ENCODE results near the gene MBTPS1.

Gene MBTPS1

DNA sequence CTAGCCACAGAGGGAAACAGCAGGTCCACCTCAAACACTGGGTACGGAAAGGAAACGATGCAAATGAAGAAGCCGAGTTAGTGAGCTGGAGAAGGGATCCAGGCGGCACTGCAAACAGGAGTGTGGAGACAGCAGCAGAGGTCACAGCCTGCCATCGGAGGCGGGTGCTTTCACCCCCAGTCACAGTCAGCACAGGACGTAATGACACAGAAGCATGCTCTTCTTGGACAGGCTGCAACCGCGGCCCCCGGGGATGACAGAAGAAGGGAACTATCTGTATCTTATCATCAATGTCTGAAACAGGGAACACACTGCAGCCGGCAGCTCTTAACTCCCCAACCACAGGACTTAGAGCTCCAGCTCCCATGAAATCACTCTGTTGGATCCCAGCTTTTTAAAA, 58.1 kb downstream of the MBTPS1 start:
- H3K4me3 ChIP-seq (ENCODE audit: low read length): no peak overlapping the region
- no peaks in the 10 kb centered on the region for H3K9me3 ChIP-seq (ENCODE audit: control insufficient read depth, low read length)
- no peaks in the 10 kb centered on the region for H3K27me3 ChIP-seq (replicated peaks; ENCODE audit: control insufficient read depth, insufficient read depth, low read length)
- peaks cover 87% of the 10 kb centered on the region for H3K36me3 ChIP-seq (ENCODE audit: control insufficient read depth, insufficient read depth, low read length, severe bottlenecking)
- H3K4me1 ChIP-seq (ENCODE audit: control insufficient read depth, insufficient read depth, low read length): no peaks in the 10 kb centered on the region
- H3K9ac ChIP-seq (ENCODE audit: low read length): no peak overlapping the region
- no peak for DNase-seq (ENCODE audit: low read depth)

DNA sequence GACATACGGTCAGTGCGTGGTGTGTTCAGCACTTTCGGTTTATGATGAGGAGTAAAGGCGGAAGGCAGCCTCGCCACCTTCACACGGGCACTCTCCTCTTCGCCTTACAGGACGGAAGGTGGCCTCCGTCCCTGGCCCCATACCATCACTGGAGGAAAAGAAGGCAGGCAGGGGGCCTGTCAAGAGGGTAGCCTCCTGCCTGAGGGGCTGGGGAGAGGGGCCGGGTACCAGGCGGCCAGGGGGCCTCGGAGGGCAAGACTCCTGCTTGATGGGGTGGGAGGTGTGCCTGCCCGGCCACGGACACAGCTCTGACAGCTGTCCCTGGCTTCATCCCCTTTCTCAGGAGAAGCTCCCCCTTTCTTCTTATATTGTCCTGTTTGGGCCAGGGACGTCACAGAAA, 58.5 kb downstream of the MBTPS1 start:
- Histone ChIP-seq H3K36me3 (ENCODE audit: control insufficient read depth, insufficient read depth, low read length, severe bottlenecking) (peaks cover 87% of the 10 kb centered on the region), H3K9me3 (ENCODE audit: control insufficient read depth, low read length) (no peaks in the 10 kb centered on the region), H3K9ac (ENCODE audit: low read length) (no peak overlapping the region), H3K27me3 (replicated peaks; ENCODE audit: control insufficient read depth, insufficient read depth, low read length) (no peaks in the 10 kb centered on the region), H3K4me3 (ENCODE audit: low read length) (no peak overlapping the region), H3K4me1 (ENCODE audit: control insufficient read depth, insufficient read depth, low read length) (no peaks in the 10 kb centered on the region)
- no peak for DNase-seq (ENCODE audit: low read depth)

DNA sequence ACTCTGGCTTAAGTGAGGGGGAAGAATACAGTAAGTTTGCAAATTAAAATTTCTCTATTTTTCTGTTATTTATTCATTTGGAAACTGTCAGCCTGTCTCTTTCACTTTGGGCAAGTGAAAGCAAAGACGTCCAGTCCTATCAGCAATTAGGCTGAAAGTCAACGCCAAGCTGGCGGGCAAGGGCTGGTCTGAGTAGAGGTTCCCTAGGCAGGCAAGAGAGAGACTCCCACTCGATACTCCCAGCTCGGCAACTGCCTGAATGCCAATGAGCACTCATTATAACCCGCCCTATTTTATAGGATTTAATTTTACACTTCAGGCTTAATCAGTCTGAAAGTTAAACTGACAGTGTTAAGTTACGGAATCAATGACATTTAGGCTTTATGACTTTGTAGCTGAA, 59.8 kb downstream of the MBTPS1 start:
- peaks cover 90% of the 10 kb centered on the region for H3K36me3 ChIP-seq (ENCODE audit: control insufficient read depth, insufficient read depth, low read length, severe bottlenecking)
- H3K9me3 ChIP-seq (ENCODE audit: control insufficient read depth, low read length): no peaks in the 10 kb centered on the region
- DNase-seq (ENCODE audit: low read depth): no peak

DNA sequence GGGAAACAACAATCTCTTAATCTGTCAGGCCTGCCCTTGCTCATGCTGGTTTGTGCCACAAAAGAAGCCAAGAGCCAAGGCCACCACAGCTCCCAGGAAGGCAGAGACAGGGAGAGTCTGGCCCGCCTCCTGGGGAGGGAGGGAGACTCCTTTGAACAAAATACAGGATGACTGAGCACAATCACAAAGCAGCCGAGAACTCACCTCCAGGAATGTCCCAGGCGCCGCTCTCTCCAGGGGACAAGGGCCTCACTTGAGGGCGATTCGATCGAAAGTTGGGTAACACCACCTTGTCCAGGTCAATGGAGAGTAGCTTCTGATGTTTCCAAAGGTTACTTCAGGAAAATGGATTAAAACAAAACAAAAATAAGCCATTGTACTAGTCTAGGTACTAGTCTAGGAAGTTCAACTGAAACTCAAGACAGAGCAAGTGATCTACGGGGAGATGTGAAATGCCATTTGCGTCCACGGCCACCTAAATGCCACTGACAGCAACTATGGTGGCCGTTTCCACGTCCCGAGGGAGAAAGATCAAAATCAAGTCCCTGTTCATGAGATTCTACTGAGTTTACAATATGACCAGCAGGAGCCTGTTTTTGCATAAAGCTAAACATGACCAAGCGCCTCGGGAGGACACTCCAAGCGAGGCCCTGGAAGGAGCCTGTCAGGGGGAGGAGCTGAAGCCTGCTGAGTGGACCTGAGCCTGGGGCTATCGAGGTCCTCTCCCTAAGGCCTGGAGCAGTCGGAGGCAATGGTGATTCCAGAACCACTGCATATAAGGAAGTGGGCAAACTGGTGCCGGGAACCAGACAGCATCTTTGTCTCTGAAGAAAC, 60.7 kb downstream of the MBTPS1 start:
- DNase-seq (ENCODE audit: low read depth): no peak
- Histone ChIP-seq H3K36me3 (ENCODE audit: control insufficient read depth, insufficient read depth, low read length, severe bottlenecking) (peaks cover 83% of the 10 kb centered on the region), H3K9ac (ENCODE audit: low read length) (no peak overlapping the region)

More for the DNA sequence above, 59.8 kb downstream of the MBTPS1 start:
- Histone ChIP-seq H3K4me3 (ENCODE audit: low read length) (no peak overlapping the region), H3K4me1 (ENCODE audit: control insufficient read depth, insufficient read depth, low read length) (no peaks in the 10 kb centered on the region), H3K27me3 (replicated peaks; ENCODE audit: control insufficient read depth, insufficient read depth, low read length) (no peaks in the 10 kb centered on the region), H3K9ac (ENCODE audit: low read length) (no peak overlapping the region)

DNA sequence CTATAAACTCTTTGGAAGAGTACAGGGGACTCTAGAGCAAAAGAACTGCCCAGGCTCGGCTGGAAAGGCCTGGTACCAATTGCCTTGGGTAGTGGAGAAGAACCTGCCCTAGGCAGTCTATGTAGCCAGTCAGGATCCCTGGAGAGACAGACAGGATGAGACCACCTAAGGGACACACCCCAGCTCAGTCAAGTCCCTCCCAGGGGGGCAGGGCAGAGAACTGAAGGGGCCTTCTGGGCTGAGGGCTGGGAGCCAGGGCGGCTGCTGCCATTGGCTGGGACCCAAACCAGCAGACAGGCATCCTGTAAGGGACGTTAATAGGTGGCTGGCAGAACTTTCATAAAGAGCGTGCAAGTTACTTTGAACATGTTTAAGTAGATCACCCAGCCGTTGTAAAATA, 61.4 kb downstream of the MBTPS1 start:
- H3K36me3 ChIP-seq (ENCODE audit: control insufficient read depth, insufficient read depth, low read length, severe bottlenecking): peaks cover 76% of the 10 kb centered on the region
- H3K4me3 ChIP-seq (ENCODE audit: low read length): no peak overlapping the region
- H3K9me3 ChIP-seq (ENCODE audit: control insufficient read depth, low read length): no peaks in the 10 kb centered on the region
- H3K27me3 ChIP-seq (replicated peaks; ENCODE audit: control insufficient read depth, insufficient read depth, low read length): no peaks in the 10 kb centered on the region
- no peak overlapping the region for H3K9ac ChIP-seq (ENCODE audit: low read length)
- no peaks in the 10 kb centered on the region for H3K4me1 ChIP-seq (ENCODE audit: control insufficient read depth, insufficient read depth, low read length)
- DNase-seq (ENCODE audit: low read depth): no peak

More for the DNA sequence above, 60.7 kb downstream of the MBTPS1 start:
- Histone ChIP-seq H3K9me3 (ENCODE audit: control insufficient read depth, low read length) (no peaks in the 10 kb centered on the region), H3K4me1 (ENCODE audit: control insufficient read depth, insufficient read depth, low read length) (no peaks in the 10 kb centered on the region), H3K4me3 (ENCODE audit: low read length) (no peak overlapping the region), H3K27me3 (replicated peaks; ENCODE audit: control insufficient read depth, insufficient read depth, low read length) (no peaks in the 10 kb centered on the region)

DNA sequence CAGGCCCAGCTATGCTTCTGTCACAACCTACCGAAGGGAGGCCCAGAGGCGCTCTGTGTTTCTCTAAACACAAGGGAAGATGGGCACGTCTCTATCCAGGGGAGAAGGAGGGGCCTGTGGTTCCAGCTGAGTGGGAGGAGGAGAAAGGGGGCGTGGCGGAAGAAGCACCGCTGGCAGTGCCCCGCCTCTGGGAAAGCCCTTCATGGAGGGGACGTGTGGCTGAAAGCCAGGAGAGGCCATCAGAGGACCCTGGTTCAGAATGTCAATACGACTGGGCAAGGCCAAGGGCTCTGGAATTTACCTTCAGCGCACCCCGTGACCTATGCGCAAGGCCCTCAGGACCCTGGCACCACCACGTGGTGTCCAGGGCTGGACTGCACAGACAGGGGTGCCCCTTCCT, 61.8 kb downstream of the MBTPS1 start:
- H3K9ac ChIP-seq (ENCODE audit: low read length): no peak overlapping the region
- no peak overlapping the region for H3K4me3 ChIP-seq (ENCODE audit: low read length)
- no peaks in the 10 kb centered on the region for H3K4me1 ChIP-seq (ENCODE audit: control insufficient read depth, insufficient read depth, low read length)
- no peaks in the 10 kb centered on the region for H3K27me3 ChIP-seq (replicated peaks; ENCODE audit: control insufficient read depth, insufficient read depth, low read length)
- DNase-seq (ENCODE audit: low read depth): no peak
- peaks cover 75% of the 10 kb centered on the region for H3K36me3 ChIP-seq (ENCODE audit: control insufficient read depth, insufficient read depth, low read length, severe bottlenecking)
- no peaks in the 10 kb centered on the region for H3K9me3 ChIP-seq (ENCODE audit: control insufficient read depth, low read length)

DNA sequence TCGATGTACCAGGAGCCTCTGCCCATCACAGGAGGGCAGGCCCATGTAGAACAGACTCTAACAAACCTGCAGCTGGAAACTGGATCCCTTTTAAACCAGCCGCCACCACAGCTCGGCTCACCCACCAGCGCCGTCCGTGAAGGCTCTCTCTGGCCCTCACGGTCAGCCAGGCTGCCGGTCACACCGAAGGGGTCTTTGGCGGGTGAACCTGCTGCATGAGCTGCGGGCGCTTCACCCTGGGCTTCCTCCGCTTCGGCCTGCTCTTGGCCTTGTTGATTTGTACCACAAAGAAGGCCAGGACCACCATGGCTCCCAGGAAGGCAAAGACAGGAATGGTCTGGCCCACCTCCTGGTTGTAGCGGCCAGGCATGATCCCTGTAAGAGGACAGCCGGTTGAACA, 62.5 kb downstream of the MBTPS1 start:
- Histone ChIP-seq H3K36me3 (ENCODE audit: control insufficient read depth, insufficient read depth, low read length, severe bottlenecking) (peaks cover 71% of the 10 kb centered on the region), H3K4me3 (ENCODE audit: low read length) (no peak overlapping the region), H3K27me3 (replicated peaks; ENCODE audit: control insufficient read depth, insufficient read depth, low read length) (no peaks in the 10 kb centered on the region), H3K9me3 (ENCODE audit: control insufficient read depth, low read length) (no peaks in the 10 kb centered on the region), H3K9ac (ENCODE audit: low read length) (no peak overlapping the region), H3K4me1 (ENCODE audit: control insufficient read depth, insufficient read depth, low read length) (no peaks in the 10 kb centered on the region)
- no peak for DNase-seq (ENCODE audit: low read depth)

DNA sequence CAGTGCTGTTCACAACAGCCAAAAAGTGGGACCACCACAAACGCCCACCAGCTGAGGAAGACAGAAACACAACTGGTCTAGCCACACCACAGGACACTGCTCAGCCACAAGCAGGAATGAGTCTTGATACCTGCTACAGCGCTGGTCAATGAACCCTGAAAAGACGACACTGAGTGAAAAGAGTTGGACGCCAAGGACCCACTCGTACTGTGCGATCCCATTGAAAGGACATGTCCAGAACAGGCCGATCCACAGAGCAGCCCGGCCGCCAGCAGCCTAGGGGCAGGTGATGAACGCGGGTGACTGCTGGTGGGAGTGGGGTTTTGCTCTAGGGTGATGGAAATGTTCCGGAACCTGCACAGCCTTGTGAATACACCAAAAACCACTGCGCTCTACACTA, 63.5 kb downstream of the MBTPS1 start:
- DNase-seq (ENCODE audit: low read depth): no peak
- no peak overlapping the region for H3K4me3 ChIP-seq (ENCODE audit: low read length)
- no peaks in the 10 kb centered on the region for H3K4me1 ChIP-seq (ENCODE audit: control insufficient read depth, insufficient read depth, low read length)
- H3K9me3 ChIP-seq (ENCODE audit: control insufficient read depth, low read length): no peaks in the 10 kb centered on the region
- H3K36me3 ChIP-seq (ENCODE audit: control insufficient read depth, insufficient read depth, low read length, severe bottlenecking): peaks cover 60% of the 10 kb centered on the region
- no peak overlapping the region for H3K9ac ChIP-seq (ENCODE audit: low read length)
- no peaks in the 10 kb centered on the region for H3K27me3 ChIP-seq (replicated peaks; ENCODE audit: control insufficient read depth, insufficient read depth, low read length)

DNA sequence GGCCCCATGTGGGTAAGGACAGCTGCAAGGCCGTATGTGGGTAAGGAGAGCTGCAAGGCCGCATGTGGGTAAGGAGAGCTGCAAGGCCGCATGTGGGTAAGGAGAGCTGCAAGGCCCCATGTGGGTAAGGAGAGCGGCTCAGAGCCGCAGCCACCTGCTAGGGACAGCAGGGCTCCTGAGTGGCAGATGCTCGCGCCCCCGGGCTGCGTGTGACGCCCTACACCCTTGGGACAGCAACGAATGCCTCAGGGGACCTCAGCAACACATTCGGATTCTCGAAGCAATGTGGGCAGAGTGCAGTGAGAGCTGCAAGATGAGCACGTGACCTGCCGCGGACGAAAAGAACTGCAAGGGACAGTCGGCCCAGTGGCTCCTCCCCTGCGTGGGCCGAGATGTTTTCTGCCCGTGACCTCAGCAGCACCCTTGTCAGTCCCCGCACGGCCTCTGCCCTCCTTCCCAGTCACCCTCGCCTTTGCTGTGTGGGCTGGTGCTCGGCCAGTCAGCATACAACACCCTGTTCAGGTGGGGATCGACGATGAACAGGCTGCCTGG, 64.6 kb downstream of the MBTPS1 start:
- Histone ChIP-seq H3K9me3 (ENCODE audit: control insufficient read depth, low read length) (no peaks in the 10 kb centered on the region), H3K36me3 (ENCODE audit: control insufficient read depth, insufficient read depth, low read length, severe bottlenecking) (peaks cover 52% of the 10 kb centered on the region), H3K27me3 (replicated peaks; ENCODE audit: control insufficient read depth, insufficient read depth, low read length) (no peaks in the 10 kb centered on the region), H3K9ac (ENCODE audit: low read length) (no peak overlapping the region), H3K4me1 (ENCODE audit: control insufficient read depth, insufficient read depth, low read length) (no peaks in the 10 kb centered on the region), H3K4me3 (ENCODE audit: low read length) (no peak overlapping the region)
- DNase-seq (ENCODE audit: low read depth): no peak

DNA sequence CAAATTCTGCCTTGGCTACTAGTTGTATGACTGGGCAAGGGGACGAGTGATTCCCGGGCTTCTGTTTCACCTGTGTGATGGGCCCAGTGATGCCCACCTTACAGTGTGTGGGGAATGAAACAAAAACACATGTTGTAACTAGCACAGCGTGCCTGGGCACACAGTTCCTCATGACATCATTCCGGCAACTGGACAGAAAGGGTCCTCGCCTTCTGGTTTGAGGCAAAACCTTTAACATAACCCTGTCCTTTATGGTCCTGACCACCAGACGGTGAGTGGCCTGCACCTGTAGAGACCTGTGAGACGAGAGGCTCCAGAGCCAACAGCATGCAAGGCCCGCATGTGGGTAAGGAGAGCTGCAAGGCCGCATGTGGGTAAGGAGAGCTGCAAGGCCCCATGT, 66.4 kb downstream of the MBTPS1 start:
- Histone ChIP-seq H3K9ac (ENCODE audit: low read length) (no peak overlapping the region), H3K9me3 (ENCODE audit: control insufficient read depth, low read length) (no peaks in the 10 kb centered on the region), H3K4me3 (ENCODE audit: low read length) (no peak overlapping the region), H3K4me1 (ENCODE audit: control insufficient read depth, insufficient read depth, low read length) (no peaks in the 10 kb centered on the region), H3K27me3 (replicated peaks; ENCODE audit: control insufficient read depth, insufficient read depth, low read length) (no peaks in the 10 kb centered on the region), H3K36me3 (ENCODE audit: control insufficient read depth, insufficient read depth, low read length, severe bottlenecking) (peaks cover 35% of the 10 kb centered on the region)
- no peak for DNase-seq (ENCODE audit: low read depth)

DNA sequence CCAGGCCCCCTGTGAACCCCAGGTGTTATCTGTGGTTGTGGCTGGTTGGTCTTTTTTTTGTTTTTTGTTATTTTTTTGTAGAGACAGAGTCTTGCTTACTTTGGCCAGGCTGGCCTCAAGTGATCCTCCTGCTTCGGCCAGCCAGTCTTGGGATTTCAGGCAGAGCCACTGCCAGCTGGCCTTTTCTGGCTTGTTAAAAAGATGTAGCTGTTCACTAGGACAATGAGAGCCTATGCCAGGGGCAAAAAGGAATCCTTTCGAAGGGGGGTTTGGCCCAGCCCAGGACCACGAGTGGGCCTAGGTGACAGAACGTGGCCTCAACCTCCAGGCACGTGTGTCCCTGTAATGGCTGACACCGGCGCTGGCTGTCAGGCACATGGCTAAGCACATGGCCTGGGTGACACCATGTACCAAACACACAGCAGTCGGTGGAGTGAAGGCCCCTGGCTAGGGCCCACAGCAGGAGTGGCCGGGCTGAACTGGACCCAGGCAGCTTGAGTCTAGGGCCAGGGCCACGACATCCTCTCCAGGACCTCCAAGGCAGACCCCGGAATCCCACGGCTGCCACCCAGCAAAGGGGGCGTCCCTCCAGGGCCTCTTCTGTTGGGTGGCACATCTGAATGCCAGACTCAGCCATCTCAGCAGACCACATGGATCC, 67.2 kb downstream of the MBTPS1 start:
- no peaks in the 10 kb centered on the region for H3K4me1 ChIP-seq (ENCODE audit: control insufficient read depth, insufficient read depth, low read length)
- H3K27me3 ChIP-seq (replicated peaks; ENCODE audit: control insufficient read depth, insufficient read depth, low read length): peaks cover 4% of the 10 kb centered on the region
- no peak overlapping the region for H3K4me3 ChIP-seq (ENCODE audit: low read length)
- peaks cover 28% of the 10 kb centered on the region for H3K36me3 ChIP-seq (ENCODE audit: control insufficient read depth, insufficient read depth, low read length, severe bottlenecking)
- no peaks in the 10 kb centered on the region for H3K9me3 ChIP-seq (ENCODE audit: control insufficient read depth, low read length)
- no peak overlapping the region for H3K9ac ChIP-seq (ENCODE audit: low read length)
- no peak for DNase-seq (ENCODE audit: low read depth)
